ENCODE data around the gene CMTM4.
A peak's percentile ranks its signal among the peaks of the same experiment; 100 is the strongest.
"Not testable (repeated sequence)": the region's sequence is repeated elsewhere in the genome, so short reads cannot be mapped to it uniquely, and the experiment has no call there.

Gene CMTM4

DNA sequence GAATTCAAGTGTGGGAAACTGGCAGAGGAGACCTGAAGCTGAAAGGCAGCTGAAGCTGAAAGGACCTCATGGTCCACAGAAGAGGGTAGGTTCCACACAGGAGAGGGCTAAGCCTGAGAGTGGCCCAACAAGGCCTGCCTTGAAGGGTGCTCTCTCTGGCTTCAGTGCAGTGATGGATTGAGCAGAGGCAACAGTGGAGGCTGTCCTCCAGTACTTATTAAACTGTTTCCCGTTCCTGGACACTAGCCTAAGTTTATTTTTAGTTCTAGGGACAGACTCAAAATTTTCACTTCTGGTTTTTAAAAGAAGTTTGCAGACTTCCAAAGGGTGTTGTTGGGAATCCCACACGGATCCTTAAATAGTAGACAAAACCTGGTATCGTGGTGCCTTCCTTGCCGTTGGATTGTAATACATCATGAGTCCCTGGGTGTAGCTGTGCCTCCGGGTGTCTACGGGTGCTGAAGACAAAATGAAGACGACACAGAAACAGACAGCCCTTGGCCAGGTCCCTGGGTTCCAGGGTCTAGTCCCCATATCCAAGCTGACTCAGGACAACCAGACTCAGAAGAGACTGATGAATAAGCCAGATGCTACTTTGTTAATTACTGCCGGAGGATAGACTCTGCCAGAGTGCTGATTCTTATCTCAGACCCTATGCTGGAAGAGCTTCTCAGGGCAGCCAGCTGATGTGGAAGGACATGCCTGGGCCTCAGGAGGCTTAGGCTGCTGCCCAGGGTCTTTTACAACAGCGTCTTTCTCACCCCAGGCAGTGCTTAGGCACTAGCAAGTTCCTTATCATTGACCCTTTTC is 7.1 kb upstream of the CMTM4 start:
- no peak for DNase-seq

DNA sequence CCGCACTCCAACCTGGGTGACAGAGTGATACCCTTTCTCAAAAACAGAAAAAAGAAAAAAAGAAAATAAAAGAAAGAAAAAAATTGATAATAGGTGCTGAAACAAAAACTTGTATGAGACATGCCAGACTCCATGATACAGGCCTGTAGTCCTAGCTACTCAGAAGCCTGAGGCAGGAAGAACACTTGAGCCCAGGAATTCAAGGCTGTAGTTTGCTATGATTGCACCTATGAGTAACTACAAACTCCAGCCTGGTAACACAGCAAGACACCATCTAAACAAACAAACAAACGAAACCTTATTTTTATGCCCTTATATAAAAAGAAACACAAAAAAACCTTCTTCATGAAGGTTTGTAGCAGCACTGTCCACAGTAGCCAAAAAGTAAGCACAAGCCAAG is 5.0 kb upstream of the CMTM4 start:
- DNase-seq = no peak

DNA sequence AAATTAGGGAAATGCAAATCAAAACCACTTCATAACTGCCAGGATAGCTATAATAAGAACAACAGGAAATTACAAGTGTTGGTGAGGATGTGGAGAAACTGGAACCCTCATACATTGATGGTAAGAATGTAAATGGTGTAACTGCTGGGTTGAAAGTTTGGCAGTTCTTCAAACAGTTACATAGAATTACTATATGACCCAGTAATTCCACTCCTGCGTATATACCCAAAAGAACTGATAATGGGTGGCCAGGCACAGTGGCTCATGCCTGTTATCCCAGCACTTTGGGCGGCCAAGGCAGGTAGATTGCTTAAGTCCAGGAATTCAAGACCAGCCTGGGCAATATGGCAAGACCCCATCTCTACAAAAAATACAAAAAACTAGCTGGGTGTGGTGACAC is 4.5 kb upstream of the CMTM4 start:
- no peak for DNase-seq

DNA sequence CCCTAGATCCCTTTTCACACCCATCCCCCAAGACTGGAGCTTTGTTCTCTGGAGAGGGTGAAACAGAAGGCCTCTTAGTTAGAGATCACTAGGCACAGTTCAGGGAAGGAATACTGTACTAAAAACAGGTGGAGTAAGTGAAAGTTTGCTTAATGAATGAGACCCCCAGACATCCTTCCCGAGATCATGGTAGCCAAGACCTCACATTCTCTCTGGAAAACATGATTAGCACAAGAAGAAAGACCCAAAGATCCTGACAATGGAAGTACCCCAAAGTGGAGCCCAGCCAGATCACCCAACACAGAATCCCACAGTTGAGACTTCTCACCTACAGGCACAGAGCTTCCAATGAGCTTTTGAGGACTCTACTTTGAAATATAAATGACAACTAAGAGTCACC is 3.4 kb upstream of the CMTM4 start:
- DNase-seq = no peak

DNA sequence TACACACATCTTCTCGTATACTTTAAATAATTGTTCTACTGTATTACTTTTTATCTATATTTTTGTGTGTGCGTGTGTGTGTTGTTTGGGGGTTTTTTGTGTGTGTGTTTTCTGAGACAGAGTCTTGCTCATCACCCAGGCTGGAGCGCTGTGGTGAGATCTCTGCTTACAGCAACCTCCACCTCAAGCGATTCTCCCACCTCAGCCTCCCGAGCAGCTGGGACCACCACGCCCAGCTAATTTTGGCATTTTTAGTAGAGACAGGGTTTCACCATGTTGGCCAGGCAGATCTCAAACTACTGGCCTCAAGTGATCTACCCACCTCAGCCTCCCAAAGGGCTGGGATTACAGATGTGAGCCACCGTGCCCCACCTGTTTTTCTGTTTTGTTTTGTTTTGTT is 1.5 kb upstream of the CMTM4 start:
- DNase-seq = no peak

DNA sequence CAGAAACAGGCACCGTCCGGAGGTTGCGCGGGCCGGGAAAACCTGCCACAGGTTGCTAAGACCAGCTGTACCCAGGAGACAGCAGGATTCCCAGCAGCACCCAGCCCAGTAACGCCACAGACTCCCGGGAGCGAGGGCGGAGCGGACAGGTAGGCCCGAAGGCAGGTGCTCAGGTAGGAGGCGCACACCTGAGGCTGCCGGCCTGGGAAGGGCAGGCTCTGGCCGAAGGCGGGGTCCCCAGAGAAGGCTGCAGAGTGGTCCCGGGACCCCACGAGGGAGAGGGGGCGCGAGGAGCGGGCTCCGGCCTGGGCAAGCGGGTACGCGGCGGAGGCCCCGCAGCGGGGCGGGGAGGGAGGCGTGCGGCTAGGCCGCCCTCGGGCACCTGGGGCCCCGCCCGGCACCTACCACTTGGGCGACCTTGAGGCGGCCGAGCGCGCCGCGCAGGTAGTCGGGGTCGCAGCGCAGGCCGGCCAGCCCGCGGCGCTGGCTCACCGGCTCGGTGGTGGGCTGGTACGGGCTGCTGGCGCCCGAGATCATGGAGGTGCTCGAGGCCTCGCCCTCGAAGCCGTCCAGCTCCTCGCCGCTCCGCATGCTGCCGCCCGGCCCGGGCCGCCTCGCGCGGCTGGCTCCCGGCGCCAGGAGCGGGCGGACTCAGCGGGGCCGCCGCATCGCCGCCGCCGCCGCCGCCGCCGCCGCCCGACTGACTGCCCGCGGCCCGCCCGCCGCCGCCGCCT is 441 bp downstream of the CMTM4 start:
- no peak for DNase-seq

DNA sequence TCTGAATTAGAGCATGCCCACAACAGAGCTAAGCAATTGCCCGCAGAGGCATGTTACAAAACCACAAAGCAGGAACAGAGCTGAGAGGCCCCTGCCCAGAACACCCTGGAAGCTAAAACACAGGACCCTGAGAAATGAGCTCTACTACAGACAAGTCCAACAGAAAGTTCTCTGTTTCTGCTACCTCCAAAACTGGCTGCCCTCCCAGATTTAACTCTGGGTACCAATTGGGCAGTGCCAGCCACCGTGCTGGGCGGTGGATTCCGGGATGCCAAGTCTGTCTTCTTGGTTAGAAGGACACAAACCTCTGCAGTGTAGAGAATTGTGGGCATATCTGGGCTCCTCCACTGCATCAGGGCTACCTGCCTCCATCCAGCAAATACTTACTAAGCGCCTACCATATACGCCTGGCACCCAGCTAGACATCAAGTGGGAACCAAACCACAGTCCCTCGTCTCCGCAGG is 1.0 kb downstream of the CMTM4 start:
- peak; percentile 2 for DNase-seq

DNA sequence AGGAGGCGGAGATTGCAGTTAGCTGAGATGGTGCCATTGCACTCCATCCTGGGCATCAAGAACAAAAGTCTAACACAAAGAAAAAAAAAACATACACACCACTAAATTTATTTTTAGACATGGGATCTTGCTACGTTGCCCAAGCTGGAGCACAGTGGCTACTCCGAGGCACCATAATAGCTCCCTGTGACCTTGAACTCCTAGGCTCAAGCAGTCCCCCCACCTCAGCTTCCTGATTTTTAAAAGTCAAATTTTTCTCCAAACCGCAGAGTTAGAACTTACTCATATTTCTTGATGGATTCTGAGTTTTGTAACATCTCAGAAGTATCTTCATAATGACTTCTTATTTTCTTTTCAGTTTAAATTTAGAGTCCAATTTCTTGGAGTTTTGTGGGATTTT is 3.4 kb downstream of the CMTM4 start:
- no peak for DNase-seq

DNA sequence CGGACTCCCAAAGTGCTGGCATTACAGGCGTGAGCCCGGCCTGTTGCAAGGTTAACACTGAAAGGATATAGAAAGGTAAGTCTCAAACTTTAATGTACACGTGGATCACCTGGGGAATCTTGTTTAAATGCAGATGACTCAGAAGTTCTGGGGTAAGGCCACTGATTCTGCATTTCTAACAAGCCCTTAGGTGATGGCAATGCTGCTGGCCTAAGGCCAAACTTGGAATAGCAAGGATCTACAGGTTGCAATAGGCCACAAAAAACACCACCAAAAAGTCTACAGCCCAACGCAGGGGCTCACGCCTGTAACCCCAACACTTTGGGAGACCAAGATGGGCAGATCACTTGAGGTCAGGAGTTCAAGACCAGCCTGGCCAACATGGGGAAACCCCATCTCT is 4.2 kb downstream of the CMTM4 start:
- no peak for DNase-seq

DNA sequence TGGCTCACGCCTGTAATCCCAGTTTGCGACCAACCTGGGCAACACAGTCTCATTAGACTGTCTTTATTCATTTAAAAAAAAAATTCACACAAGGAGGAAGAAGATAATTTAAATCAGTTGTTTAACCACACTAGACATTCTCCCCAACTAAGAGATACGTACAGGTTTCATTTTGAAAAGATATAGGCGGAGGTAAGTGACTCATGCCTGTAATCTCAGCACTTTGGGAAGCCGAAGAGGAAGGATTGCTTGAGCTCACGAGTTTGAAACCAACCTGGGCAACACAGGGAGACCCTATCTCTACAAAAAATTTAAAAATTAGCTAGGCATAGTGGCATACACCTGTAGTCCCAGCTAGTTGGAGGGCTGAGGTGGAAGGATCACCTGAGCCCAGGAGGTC is 5.3 kb downstream of the CMTM4 start:
- DNase-seq = no peak

DNA sequence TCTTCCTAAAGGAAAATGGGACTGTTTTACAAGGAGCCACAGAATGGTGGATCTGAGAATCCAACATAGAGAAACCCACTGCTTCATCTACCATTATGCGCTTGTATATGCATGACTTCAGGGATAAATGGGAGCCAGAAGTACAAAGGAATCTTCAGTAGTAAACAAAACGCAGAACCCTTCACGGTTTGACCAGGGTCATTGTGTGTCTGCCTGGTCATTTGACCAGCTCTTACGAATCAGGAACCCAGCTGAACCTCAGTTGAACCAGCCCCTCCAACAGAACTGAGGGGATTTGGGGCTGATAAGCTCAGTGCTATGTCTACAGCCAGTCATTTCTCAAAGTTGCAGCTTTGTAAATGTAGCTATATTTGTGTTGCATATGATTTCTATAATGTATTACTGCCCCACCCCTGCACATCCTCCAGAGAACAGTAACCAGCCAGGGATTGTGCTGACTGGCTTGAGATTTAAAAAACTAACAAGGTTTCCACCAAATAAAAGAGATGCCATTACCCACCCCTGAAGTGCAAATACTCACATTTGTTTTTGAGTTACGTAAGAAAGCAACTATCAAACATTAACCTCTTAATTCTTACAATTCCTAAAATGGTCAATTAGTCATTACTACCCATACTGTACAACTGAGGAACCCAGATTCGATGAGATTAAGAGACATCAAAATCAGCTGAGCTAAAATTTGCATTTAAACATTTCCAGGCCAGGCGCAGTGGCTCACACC is 6.3 kb downstream of the CMTM4 start:
- no peak for DNase-seq

DNA sequence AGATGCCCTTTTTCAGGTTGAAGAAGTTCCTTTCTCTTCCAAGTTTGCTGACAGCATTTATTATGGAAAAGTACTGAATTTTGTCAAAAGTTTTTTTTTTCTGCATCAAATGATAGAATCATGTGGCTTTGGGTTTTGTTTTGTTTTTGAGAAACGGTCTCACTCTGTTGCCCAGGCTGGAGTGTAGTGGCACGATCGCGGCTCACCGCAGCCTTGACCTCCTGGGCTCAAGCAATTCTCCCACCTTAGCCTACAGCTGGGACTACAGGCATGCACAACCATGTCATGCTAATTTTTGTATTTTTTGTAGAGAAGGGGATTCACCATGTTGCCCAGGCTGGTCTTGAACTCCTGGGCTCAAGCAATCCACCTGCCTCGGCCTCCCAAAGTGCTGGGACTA is 7.3 kb downstream of the CMTM4 start:
- no peak for DNase-seq

DNA sequence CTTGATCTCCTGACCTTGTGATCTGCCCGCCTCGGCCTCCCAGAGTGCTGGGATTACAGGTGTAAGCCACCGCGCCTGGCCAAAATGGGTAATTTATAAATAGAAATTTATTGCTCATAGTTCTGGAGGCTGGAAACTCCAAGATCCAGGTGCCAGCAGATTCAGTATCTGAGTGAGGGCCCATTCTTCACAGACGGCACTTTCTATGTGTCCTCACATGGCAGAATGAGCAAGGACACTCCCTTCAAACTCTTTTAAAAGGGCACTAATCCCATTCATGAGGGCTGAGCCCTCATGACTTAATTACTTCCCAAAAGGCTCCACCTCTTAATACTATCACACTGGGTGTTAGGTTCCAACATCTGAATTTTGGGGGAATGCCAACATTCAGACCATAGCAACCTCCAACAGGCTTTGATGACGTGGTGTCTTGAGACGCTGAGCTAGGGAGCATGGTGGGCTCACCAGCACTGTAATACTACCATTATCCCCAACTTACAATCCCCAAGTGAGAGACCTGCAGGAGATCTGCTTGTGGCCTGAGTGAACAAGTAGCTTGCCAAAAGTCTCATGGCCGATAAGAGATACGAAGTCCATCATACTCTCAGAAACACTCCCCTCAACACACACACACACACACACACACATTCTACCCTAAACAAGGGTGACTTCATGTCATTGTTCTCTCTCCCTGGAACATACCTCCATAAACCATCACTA is 8.5 kb downstream of the CMTM4 start:
- DNase-seq = no peak

DNA sequence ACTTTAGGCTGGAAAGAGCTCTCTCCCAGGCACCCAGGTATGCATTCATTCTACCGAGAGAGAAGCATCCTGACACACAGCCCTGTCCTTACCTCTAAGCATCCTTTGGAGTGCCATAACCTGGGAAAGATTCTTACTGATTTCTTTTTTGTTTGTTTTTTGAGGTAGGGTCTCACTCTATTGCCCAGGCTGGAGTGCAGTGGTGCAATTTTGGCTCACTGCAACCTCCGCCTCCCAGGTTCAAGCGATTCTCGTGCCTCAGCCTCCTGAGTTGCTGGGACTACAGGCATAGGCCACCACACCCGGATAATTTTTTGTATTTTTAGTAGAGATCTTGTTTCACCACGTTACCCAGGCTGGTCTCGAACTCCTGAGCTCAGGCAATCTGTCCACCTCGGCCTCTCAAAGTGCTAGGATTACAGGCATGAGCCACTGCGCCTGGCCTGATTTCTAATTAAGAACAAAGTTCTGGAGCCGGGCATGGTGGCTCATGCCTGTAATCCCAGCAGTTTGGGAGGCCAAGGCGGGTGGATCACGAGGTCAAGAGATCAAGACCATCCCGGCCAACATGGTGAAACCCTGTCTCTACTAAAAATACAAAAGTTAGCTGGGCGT is 10.9 kb downstream of the CMTM4 start:
- not testable (repeated sequence) for DNase-seq

DNA sequence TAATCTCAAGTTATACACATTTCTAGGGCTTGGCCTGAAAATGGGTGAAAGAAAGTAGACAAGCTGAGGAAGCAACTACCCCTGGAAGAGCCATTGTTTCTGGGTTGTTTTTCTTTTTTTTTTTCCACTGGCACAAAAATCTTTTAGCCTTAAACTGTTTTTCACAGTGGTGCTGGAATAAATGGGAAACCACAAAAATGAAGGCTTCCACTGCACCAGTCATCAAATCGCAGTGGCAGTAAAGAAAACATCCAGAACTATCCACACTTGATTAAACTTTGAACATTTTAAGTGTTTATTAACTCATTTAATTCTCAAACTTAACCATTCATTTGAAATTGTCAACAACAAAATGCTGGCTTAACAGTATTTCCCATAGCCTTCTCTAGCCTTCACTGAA is 14.3 kb downstream of the CMTM4 start:
- DNase-seq = no peak

DNA sequence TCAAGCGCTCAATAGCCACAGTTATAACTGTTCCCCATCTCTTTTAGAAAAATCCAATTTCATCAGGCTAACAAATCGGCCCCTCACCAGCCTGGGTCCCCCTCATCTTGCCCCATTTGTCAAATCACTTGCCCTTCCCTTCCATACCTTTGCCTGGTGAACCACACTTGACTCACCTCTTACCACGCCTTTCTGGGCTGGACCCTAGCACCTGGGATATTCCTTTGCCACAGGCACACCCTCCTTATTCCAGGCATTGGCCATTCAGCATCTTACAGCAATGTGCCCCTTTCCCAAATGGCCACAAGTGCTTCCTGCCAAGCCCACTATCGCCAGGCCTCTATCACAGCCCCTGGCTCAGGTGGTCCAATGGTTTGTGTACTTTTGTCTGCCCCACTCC is 14.9 kb downstream of the CMTM4 start:
- DNase-seq = no peak

DNA sequence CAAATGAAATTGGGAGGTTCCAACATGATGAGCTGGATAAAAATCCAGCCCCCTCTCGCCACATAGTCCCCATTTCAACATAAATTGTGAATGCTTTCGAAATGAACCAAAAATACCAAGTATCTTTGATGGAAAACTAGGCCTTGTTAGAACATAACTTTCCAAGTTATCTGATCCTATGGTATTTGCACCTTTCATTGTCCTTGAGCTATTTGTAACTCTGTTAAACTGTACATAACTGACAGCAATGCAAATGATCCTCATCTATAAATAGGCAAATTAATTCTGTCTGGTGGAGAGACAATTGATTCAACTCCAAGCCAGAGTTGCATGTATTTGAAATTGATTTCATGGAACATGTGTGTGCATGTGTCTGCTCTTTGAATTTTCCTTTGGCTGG is 18.2 kb downstream of the CMTM4 start:
- DNase-seq = no peak

DNA sequence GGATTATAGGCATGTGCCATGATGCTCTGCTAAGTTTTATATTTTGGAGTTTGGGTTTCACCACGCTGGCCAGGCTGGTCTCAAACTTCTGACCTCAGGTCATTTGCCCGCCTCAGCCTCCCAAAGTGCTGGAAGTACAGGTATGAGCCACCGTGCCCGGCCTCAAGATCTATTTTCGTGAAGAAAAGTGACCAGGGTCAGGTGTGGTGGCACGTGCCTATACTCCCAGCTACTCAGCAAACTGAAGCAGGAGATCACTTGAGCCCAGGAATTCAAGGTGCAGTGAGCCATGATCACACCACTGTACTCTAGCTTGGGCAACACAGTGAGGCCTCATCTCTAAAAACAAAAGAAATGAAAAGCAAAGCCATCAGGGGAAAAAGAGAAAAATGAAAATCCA is 18.7 kb downstream of the CMTM4 start:
- DNase-seq = no peak

DNA sequence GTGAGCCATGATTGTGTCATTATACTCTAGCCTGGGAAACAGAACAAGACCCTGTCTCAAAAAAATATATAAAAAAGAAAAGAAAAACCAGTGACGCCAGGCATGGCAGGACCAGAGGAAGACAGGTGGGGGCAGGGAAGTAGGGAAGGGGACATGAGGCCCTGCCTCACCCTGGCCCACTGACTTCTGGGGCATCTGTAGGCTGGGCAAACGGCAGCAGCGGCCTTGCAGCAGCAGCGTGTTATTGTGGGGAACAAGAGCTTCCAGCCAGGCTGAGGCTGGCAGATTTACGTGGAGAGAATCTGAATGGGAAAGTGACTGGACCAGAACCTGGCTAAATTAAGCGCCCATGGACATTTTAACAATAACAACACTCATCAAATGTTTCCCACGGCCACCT is 19.4 kb downstream of the CMTM4 start:
- DNase-seq = no peak

DNA sequence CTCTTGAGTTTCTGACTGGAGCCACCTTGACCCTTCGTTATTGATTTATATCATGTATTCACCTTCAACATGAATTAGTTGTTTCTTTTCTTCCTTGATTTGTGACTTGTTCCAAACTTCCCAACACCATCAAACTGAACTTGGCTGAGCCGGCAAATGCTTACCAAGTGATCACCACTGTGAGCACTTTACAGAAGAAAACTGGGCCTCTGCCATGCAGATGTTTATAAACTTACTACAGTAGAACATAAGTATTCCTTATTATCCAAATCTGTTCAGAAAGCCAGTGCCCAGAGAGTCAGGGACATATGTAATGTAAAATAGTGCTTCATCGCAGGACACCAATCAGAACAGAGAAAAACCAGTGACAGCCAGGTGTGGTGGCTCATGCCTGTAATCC is 19.9 kb downstream of the CMTM4 start:
- no peak for DNase-seq

DNA sequence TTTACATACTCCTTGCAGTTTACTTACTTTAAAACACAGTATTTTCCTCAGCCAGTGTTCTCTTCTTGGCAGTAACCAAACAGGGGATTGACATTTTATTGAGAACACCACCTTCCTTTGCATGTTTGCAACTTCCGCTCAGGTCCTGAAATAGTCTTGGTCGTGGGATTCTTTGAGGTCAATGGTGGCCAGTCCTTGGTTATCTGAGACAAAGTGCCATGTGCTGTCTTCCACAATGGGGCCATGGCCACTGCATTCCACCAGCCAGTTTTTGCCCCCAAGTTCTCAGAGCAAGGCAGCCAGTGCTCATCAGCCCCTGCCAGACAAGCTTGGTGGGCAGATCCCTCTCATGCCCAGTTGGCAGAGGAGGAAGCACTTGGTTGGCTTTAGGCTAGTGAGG is 22.9 kb downstream of the CMTM4 start:
- no peak for DNase-seq

DNA sequence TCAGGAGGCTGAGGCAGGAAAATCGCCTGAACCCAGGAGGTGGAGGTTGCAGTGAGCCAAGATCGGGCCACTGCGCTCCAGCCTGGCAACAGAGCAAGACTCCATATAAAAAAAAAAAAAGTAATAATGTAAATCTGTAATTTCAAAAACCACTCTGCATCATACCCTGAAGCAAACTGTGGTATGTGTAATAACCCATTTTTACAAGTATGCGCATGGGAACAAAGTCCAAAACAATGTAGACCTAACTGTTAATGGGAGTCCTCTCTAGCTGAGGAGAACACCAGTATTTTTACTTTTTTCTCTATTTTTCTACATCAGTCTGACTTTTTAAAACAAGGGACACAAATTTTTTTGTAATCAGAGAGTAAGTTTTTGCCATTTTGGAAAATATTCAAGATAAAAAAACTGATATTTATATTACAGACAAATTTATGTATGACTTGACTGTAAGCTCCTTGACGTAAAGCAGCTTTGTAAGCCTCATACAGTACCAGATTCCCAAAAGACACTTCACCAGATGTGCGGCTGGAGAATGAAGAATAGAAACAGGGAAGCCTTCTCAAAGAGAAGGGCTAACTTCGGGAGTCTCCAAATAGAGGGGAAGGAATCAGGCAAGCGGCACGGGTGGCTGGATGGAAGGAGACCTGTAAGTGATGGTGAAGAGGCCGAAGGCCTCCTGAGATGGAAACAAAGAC is 25.7 kb downstream of the CMTM4 start:
- no peak for DNase-seq

All from activated CD4-positive, alpha-beta T cell treated with anti-CD3 and anti-CD28 coated beads, Interleukin-2, amount 50 U/mL, for 1 hour (primary cell).